H1 (cell line): Measurements from ENCODE around the gene CXCR5. TPM values are rescaled to one million over a fixed set of nuclear protein-coding genes. Genes with fewer than 3 reads are reported as not detected.

ENCODE experiments used
- CTCF ChIA-PET: fragments of 300-600 bp; sonication (Branson Sonifier 250); formaldehyde crosslinking; loops from one replicate; lab custom pipeline; 2021; ENCODE audit not compliant: partially characterized antibody; lab: Charles Lee
- POLR2A ChIA-PET: fragments of 300-600 bp; sonication (Branson Sonifier 250); formaldehyde crosslinking; loops from one replicate; lab custom pipeline; 2021; ENCODE audit warnings: inconsistent platforms; ENCODE audit not compliant: partially characterized antibody; lab: Charles Lee
- DNase-seq, 2 experiments: peaks; one replicate each; pipeline versions ENCODE4 v3.0.0 to v3.0.0-alpha.2; 2010 to 2022; ENCODE audit warnings: low spot score in 2 of 2, low read depth in 1 of 2, mixed read lengths in 1 of 2
- FAIRE-seq: peaks from 2 replicates; lab custom pipeline; 2011; peaks lifted over from hg19 to GRCh38; lab: Jason Lieb, UNC
- H2AFZ ChIP-seq: 2 replicates; pipeline ENCODE4 v1.8.1; 2012; ENCODE audit warnings: low read length, inconsistent platforms
- H2AK5ac ChIP-seq: 2 replicates; pipeline ENCODE4 v1.6.1; 2013; ENCODE audit warnings: low read depth, low read length
- H2BK120ac ChIP-seq: replicated peaks from 2 replicates; pipeline ENCODE3; 2013; ENCODE audit warnings: low read depth, low read length, inconsistent platforms
- H2BK12ac ChIP-seq: 2 replicates; pipeline ENCODE4 v1.6.1; 2013; ENCODE audit warnings: low read depth, low read length
- H2BK15ac ChIP-seq: 2 replicates; pipeline ENCODE4 v1.6.1; 2013; ENCODE audit warnings: low read length
- H2BK20ac ChIP-seq: 2 replicates; pipeline ENCODE4 v1.6.1; 2013; ENCODE audit warnings: low read length
- H2BK5ac ChIP-seq: 2 replicates; pipeline ENCODE4 v1.6.1; 2013; ENCODE audit warnings: low read depth, low read length
- H3K14ac ChIP-seq: 2 replicates; pipeline ENCODE4 v1.6.1; 2013; ENCODE audit warnings: inconsistent platforms; ENCODE audit not compliant: insufficient read length
- H3K18ac ChIP-seq: 2 replicates; pipeline ENCODE4 v1.6.1; 2013; ENCODE audit warnings: low read length; ENCODE audit errors: extremely low read depth
- H3K23ac ChIP-seq: 2 replicates; pipeline ENCODE4 v1.6.1; 2013; ENCODE audit warnings: inconsistent platforms; ENCODE audit not compliant: insufficient read length
- H3K23me2 ChIP-seq: 2 replicates; pipeline ENCODE4 v1.6.1; 2013; ENCODE audit warnings: low read depth, low read length
- H3K27ac ChIP-seq: 2 replicates; pipeline ENCODE4 v1.6.1; 2011; ENCODE audit warnings: low read depth, low read length, inconsistent platforms
- H3K27me3 ChIP-seq, 4 experiments: replicated peaks in 1 of 4; 1 replicate in 1 of 4; 2 replicates in 3 of 4; pipeline versions ENCODE4 v1.6.1 to v1.8.1; 2011 to 2013; ENCODE audit warnings: low read length in 3 of 4, mild to moderate bottlenecking in 3 of 4, inconsistent platforms in 2 of 4, mixed read lengths in 2 of 4, moderate library complexity in 1 of 4; ENCODE audit not compliant: control insufficient read depth in 3 of 4, insufficient read depth in 3 of 4; ENCODE audit errors: extremely low read depth in 1 of 4
- H3K36me3 ChIP-seq, 4 experiments: 2 replicates each; pipeline versions ENCODE4 v1.6.1 to v1.8.1; 2011 to 2013; ENCODE audit warnings: mild to moderate bottlenecking in 4 of 4, low read length in 3 of 4, moderate library complexity in 2 of 4, control low read depth in 1 of 4, inconsistent platforms in 1 of 4; ENCODE audit not compliant: insufficient read depth in 4 of 4, control insufficient read depth in 2 of 4
- H3K4ac ChIP-seq: replicated peaks from 2 replicates; pipeline ENCODE3; 2013; ENCODE audit warnings: low read length, low read depth, mixed read lengths, inconsistent platforms; ENCODE audit not compliant: insufficient read length
- H3K4me1 ChIP-seq, 4 experiments: replicated peaks in 1 of 4; 1 replicate in 1 of 4; 2 replicates in 3 of 4; pipeline versions ENCODE4 v1.6.1 to v1.8.1; 2011 to 2013; ENCODE audit warnings: low read length in 3 of 4, inconsistent platforms in 2 of 4, mixed read lengths in 1 of 4; ENCODE audit not compliant: insufficient read depth in 4 of 4, control insufficient read depth in 3 of 4
- H3K4me2 ChIP-seq, 2 experiments: 2 replicates each; pipeline versions ENCODE4 v1.6.1 to v1.8.1; 2011 to 2013; ENCODE audit warnings: low read depth in 2 of 2, low read length in 2 of 2, control low read depth in 1 of 2, inconsistent platforms in 1 of 2, mild to moderate bottlenecking in 1 of 2; ENCODE audit not compliant: insufficient read depth in 1 of 2
- H3K4me3 ChIP-seq, 4 experiments: fragments of 200-600, 300-600 bp in 1 of 4; sonication (generic), shearing (Covaris generic), sonication (Bioruptor Twin) in 1 of 4; 2 replicates each; pipeline versions ENCODE4 v1.5.1 to v1.8.1; 2011 to 2016; ENCODE audit warnings: low read length in 4 of 4, low read depth in 3 of 4, control low read depth in 2 of 4, inconsistent platforms in 2 of 4, mild to moderate bottlenecking in 2 of 4, mixed read lengths in 1 of 4, moderate library complexity in 1 of 4; ENCODE audit not compliant: insufficient read depth in 2 of 4; ENCODE audit errors: extremely low read depth in 1 of 4
- H3K56ac ChIP-seq: replicated peaks from 2 replicates; pipeline ENCODE3; 2013; ENCODE audit warnings: low read depth, mild to moderate bottlenecking, mixed read lengths, low read length, inconsistent platforms; ENCODE audit not compliant: insufficient read length
- H3K79me1 ChIP-seq: 2 replicates; pipeline ENCODE4 v1.6.1; 2013; ENCODE audit warnings: low read depth, low read length, control low read depth
- H3K79me2 ChIP-seq, 2 experiments: 2 replicates each; pipeline versions ENCODE4 v1.6.1 to v1.8.1; 2012 to 2013; ENCODE audit warnings: low read length in 2 of 2, mild to moderate bottlenecking in 2 of 2, inconsistent platforms in 1 of 2; ENCODE audit not compliant: insufficient read depth in 2 of 2, control insufficient read depth in 1 of 2
- H3K9ac ChIP-seq, 4 experiments: replicated peaks in 1 of 4; 1 replicate in 1 of 4; 2 replicates in 3 of 4; pipeline versions ENCODE4 v1.6.1 to v1.8.1; 2011 to 2013; ENCODE audit warnings: low read depth in 3 of 4, low read length in 3 of 4, control low read depth in 2 of 4, mild to moderate bottlenecking in 2 of 4, moderate library complexity in 2 of 4, inconsistent platforms in 1 of 4; ENCODE audit errors: extremely low read depth in 1 of 4
- H3K9me3 ChIP-seq, 2 experiments: 2 replicates each; pipeline versions ENCODE4 v1.6.1 to v1.8.1; 2012 to 2013; ENCODE audit warnings: mild to moderate bottlenecking in 2 of 2, moderate library complexity in 2 of 2, control low read depth in 1 of 2, inconsistent platforms in 1 of 2, low read depth in 1 of 2, low read length in 1 of 2, mixed read lengths in 1 of 2; ENCODE audit not compliant: insufficient read depth in 2 of 2
- H4K20me1 ChIP-seq, 2 experiments: replicated peaks in 1 of 2; 2 replicates each; pipeline versions ENCODE3 to v1.8.1; 2011 to 2013; ENCODE audit warnings: inconsistent platforms in 2 of 2, low read length in 2 of 2, mild to moderate bottlenecking in 1 of 2; ENCODE audit not compliant: insufficient read depth in 2 of 2, control insufficient read depth in 1 of 2
- H4K5ac ChIP-seq: 2 replicates; pipeline ENCODE4 v1.6.1; 2013; ENCODE audit warnings: low read length, low read depth, mixed read lengths, inconsistent platforms; ENCODE audit not compliant: insufficient read length
- H4K8ac ChIP-seq: 2 replicates; pipeline ENCODE4 v1.8.0; 2013; ENCODE audit warnings: mild to moderate bottlenecking, moderate library complexity, low read length, inconsistent platforms; ENCODE audit not compliant: insufficient read depth; ENCODE audit errors: extremely low read depth
- H4K91ac ChIP-seq: replicated peaks from 2 replicates; pipeline ENCODE3; 2013; ENCODE audit warnings: low read length, mixed read lengths, inconsistent platforms; ENCODE audit not compliant: insufficient read length
- BCL11A ChIP-seq, 2 experiments: IDR thresholded peaks; one replicate each; pipeline ENCODE4 v1.6.1; 2011; ENCODE audit warnings: low read depth in 2 of 2, low read length in 2 of 2, mild to moderate bottlenecking in 2 of 2
- E2F6 ChIP-seq: IDR thresholded peaks from 2 replicates; pipeline ENCODE4 v1.6.1; 2012; ENCODE audit warnings: inconsistent platforms
- GABPA ChIP-seq: IDR thresholded peaks from 2 replicates; pipeline ENCODE4 v1.6.1; 2011; ENCODE audit warnings: mild to moderate bottlenecking, low read length, moderate library complexity, borderline replicate concordance; ENCODE audit not compliant: insufficient read depth
- GTF2F1 ChIP-seq: IDR thresholded peaks from 2 replicates; pipeline ENCODE4 v1.6.1; 2012; ENCODE audit warnings: low read depth, low read length, improper control_type of control experiment, borderline replicate concordance
- KDM4A ChIP-seq: IDR thresholded peaks from one replicate; pipeline ENCODE4 v1.7.1; 2012; ENCODE audit warnings: low read depth, mild to moderate bottlenecking, moderate library complexity, low read length, inconsistent platforms; ENCODE audit not compliant: severe bottlenecking
- NANOG ChIP-seq: IDR thresholded peaks from 2 replicates; pipeline ENCODE4 v1.6.1; 2011; ENCODE audit warnings: low read length, low read depth, mild to moderate bottlenecking, inconsistent platforms; ENCODE audit not compliant: insufficient read depth, poor library complexity, severe bottlenecking
- PHF8 ChIP-seq: fragments of 200-600 bp; sonication (generic); conservative IDR thresholded peaks from 2 replicates; pipeline ENCODE4 v1.7.1; 2012; ENCODE audit warnings: low read depth, mild to moderate bottlenecking, inconsistent platforms, low read length, moderate library complexity
- POU5F1 ChIP-seq: IDR thresholded peaks from 2 replicates; pipeline ENCODE4 v1.6.1; 2011; ENCODE audit warnings: low read depth, mild to moderate bottlenecking, low read length, moderate library complexity
- RXRA ChIP-seq: IDR thresholded peaks from 2 replicates; pipeline ENCODE4 v1.6.1; 2011; ENCODE audit warnings: low read depth, mild to moderate bottlenecking, low read length, moderate library complexity; ENCODE audit not compliant: insufficient read depth
- SIRT6 ChIP-seq: IDR thresholded peaks from one replicate; pipeline ENCODE4 v1.7.1; 2012; ENCODE audit warnings: low read length, inconsistent platforms
- SIX5 ChIP-seq: IDR thresholded peaks from 2 replicates; pipeline ENCODE4 v1.6.1; 2011; ENCODE audit warnings: mild to moderate bottlenecking, low read depth, low read length
- SP2 ChIP-seq: IDR thresholded peaks from 2 replicates; pipeline ENCODE4 v1.6.1; 2012; ENCODE audit warnings: mild to moderate bottlenecking, low read length, inconsistent platforms
- TCF12 ChIP-seq: IDR thresholded peaks from 2 replicates; pipeline ENCODE4 v1.6.1; 2011; ENCODE audit warnings: low read depth, mild to moderate bottlenecking, low read length
- WGBS, 2 experiments: shearing (Covaris generic) in 1 of 2; methylation state at CpG; one replicate each; pipeline versions ENCODE4 v1.1.6 to v1.1.7; 2013 to 2015; ENCODE audit warnings: low lambda C conversion rate in 2 of 2, mixed read lengths in 2 of 2, inconsistent platforms in 1 of 2, low coverage in 1 of 2, missing lambda C conversion rate in 1 of 2; ENCODE audit not compliant: insufficient replicate concordance in 2 of 2, insufficient coverage in 1 of 2, insufficient read length in 1 of 2; ENCODE audit errors: extremely low coverage in 1 of 2, missing lambda C conversion rate in 1 of 2; 5-methylcytosine and 5-hydroxymethylcytosine counted together
- polyA plus RNA-seq, 7 experiments: library from polyadenylated mRNA; depleted of rRNA in 3 of 7; stranded (reverse) in 5 of 7; unstranded in 2 of 7; fragments of >200 nt in 5 of 7; fragments of 200-250 nt in 2 of 7; gene quantifications; 1 replicate in 5 of 7; 2 replicates in 1 of 7; 4 replicates in 1 of 7; pipeline versions ENCODE4 v1.2.1 to v1.2.3, GENCODE V29; 2011 to 2013; ENCODE audit warnings: missing spikeins in 2 of 7, mixed read lengths in 2 of 7
- total RNA-seq: library from RNA; stranded (reverse); fragmentation: NEBNext Ultra II Directional; extraction: Animal tissue kit (Norgen Biotek cat#: 25700); gene quantifications from 2 replicates; pipeline ENCODE4 v1.2.1, GENCODE V29; 2021
- TF ChIP-seq, protein P1 (sequence below): IDR thresholded peaks from 2 replicates; pipeline ENCODE4 v1.6.1; 2011; ENCODE audit warnings: low read depth, mild to moderate bottlenecking, low read length; ENCODE audit not compliant: insufficient read depth

Gene CXCR5
- total and polyA plus RNA-seq, 2 of the 8 experiments (the other 6 are each of a cell fraction or from before 2014, with no cell fraction given) = not detected

GRCh38 chr11:118837868-118838267 lies 45.8 kb upstream of the CXCR5 start:
- no peak overlapping the region for H2BK20ac ChIP-seq
- H3K18ac ChIP-seq = no peak overlapping the region
- no peak overlapping the region for H3K9ac ChIP-seq
- no peaks in the 10 kb centered on the region for H4K20me1 ChIP-seq
- H2AK5ac ChIP-seq = no peak overlapping the region
- no peaks in the 10 kb centered on the region for H3K23me2 ChIP-seq
- H4K8ac ChIP-seq = no peak overlapping the region
- DNase-seq (no peak), FAIRE-seq (no peak)
- no peak overlapping the region for H3K27ac ChIP-seq
- H3K9me3 ChIP-seq = no peaks in the 10 kb centered on the region
- H2BK120ac ChIP-seq = no peak overlapping the region
- ChIA-PET CTCF (interaction anchor here (0.7 kb wide), 1 partner anchor 147 kb away, joined by 3 read pairs; no protein-coding TSS in a partner anchor), POLR2A (no interaction called here)
- H2BK15ac ChIP-seq = no peak overlapping the region
- H3K4me3 ChIP-seq = no peak overlapping the region
- peaks cover 0 to 2% (median 0%) of the 10 kb centered on the region in 4 experiments; a peak in 1 of 7 replicates for H3K4me1 ChIP-seq
- no peaks in the 10 kb centered on the region for H3K27me3 ChIP-seq
- no peak overlapping the region for H2AFZ ChIP-seq
- no peaks in the 10 kb centered on the region for H3K79me2 ChIP-seq
- H3K23ac ChIP-seq = no peak overlapping the region
- H2BK12ac ChIP-seq = no peak overlapping the region
- no peak overlapping the region for H3K56ac ChIP-seq
- no peaks in the 10 kb centered on the region for H3K36me3 ChIP-seq
- H3K4me2 ChIP-seq = no peak overlapping the region
- H2BK5ac ChIP-seq = no peak overlapping the region
- no peak overlapping the region for H4K5ac ChIP-seq
- H3K79me1 ChIP-seq = no peaks in the 10 kb centered on the region
- no peak overlapping the region for H3K4ac ChIP-seq
- no peak overlapping the region for H4K91ac ChIP-seq
- H3K14ac ChIP-seq = no peak overlapping the region
- WGBS, 2 experiments = 84% methylated on average over 8 of the region's 8 CpGs; no CpG with 5 or more reads in 1 of the 2 experiments
- no peak for TF ChIP-seq BCL11A (IDR thresholded peaks at IDR 0.05; ENCODE audit: low read depth in 2 of 2, low read length in 2 of 2)
- no peak for TF ChIP-seq SIX5
- TF ChIP-seq KDM4A = no peak
- no peak for TF ChIP-seq SIRT6
- no peak for TF ChIP-seq E2F6
- TF ChIP-seq TCF12 = no peak
- no peak for TF ChIP-seq RXRA
- TF ChIP-seq NANOG = no peak
- no peak for TF ChIP-seq GABPA
- no peak for TF ChIP-seq SP2
- TF ChIP-seq PHF8 = no peak
- TF ChIP-seq, protein P1, sequence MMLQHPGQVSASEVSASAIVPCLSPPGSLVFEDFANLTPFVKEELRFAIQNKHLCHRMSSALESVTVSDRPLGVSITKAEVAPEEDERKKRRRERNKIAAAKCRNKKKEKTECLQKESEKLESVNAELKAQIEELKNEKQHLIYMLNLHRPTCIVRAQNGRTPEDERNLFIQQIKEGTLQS = no peak
- no peak for TF ChIP-seq GTF2F1
- no peak for TF ChIP-seq POU5F1
